ENCODE data around the gene SLC16A10. TPM values are rescaled to one million over a fixed set of nuclear protein-coding genes. Genes with fewer than 3 reads are reported as not detected.

Gene SLC16A10
- total RNA-seq, 6 donors from 2014 or later = 8.7 to 94.4 (median 18.9) TPM

- Histone ChIP-seq H3K4me3 (no peak overlapping the region), H3K9me3 (no peaks in the 10 kb centered on the region), H3K36me3 (no peaks in the 10 kb centered on the region), H3K27me3 (no peaks in the 10 kb centered on the region), H3K4me1 (no peaks in the 10 kb centered on the region), H3K27ac (no peak overlapping the region)
- ATAC-seq (ENCODE audit: low FRiP score in 2 of 2) = no peak
- no peak for TF ChIP-seq EP300 (IDR thresholded peaks at IDR 0.05)
- TF ChIP-seq CTCF (IDR thresholded peaks at IDR 0.05) = no peak
- TF ChIP-seq POLR2AphosphoS5 (IDR thresholded peaks at IDR 0.05) = no peak
- TF ChIP-seq POLR2A (IDR thresholded peaks at IDR 0.05) = no peak
- 84 to 88% methylated on average over 1 of the region's 1 CpG for WGBS, 2 donors
- no peak for DNase-seq
These were observed 133.2 kb downstream of the SLC16A10 start for GRCh38 chr6:111220383-111221031.

GRCh38 chr6:111221804-111222203 lies 134.5 kb downstream of the SLC16A10 start:
- 63 to 72% methylated on average over 4 of the region's 4 CpGs for WGBS, 2 donors
- no peaks in the 10 kb centered on the region for H3K36me3 ChIP-seq
- no peaks in the 10 kb centered on the region for H3K4me1 ChIP-seq
- no peak overlapping the region for H3K27ac ChIP-seq
- no peak for TF ChIP-seq POLR2AphosphoS5 (IDR thresholded peaks at IDR 0.05)
- TF ChIP-seq EP300 (IDR thresholded peaks at IDR 0.05) = no peak
- no peak for TF ChIP-seq POLR2A (IDR thresholded peaks at IDR 0.05)
- TF ChIP-seq CTCF (IDR thresholded peaks at IDR 0.05) = no peak
- H3K4me3 ChIP-seq = no peak overlapping the region
- DNase-seq (no peak), ATAC-seq (ENCODE audit: low FRiP score in 2 of 2) (no peak)
- H3K27me3 ChIP-seq = no peaks in the 10 kb centered on the region
- no peaks in the 10 kb centered on the region for H3K9me3 ChIP-seq

GRCh38 chr6:111222341-111222740 lies 135.0 kb downstream of the SLC16A10 start:
- Histone ChIP-seq H3K4me3 (no peak overlapping the region), H3K27me3 (no peaks in the 10 kb centered on the region), H3K4me1 (no peaks in the 10 kb centered on the region), H3K9me3 (no peaks in the 10 kb centered on the region), H3K27ac (no peak overlapping the region), H3K36me3 (no peaks in the 10 kb centered on the region)
- TF ChIP-seq POLR2AphosphoS5 (IDR thresholded peaks at IDR 0.05) = no peak
- no peak for TF ChIP-seq POLR2A (IDR thresholded peaks at IDR 0.05)
- no peak for TF ChIP-seq EP300 (IDR thresholded peaks at IDR 0.05)
- no peak for TF ChIP-seq CTCF (IDR thresholded peaks at IDR 0.05)
- WGBS, 2 donors = 0 to 3% methylated on average over 1 of the region's 1 CpG
- ATAC-seq (ENCODE audit: low FRiP score in 2 of 2) = no peak
- DNase-seq = no peak

GRCh38 chr6:111228094-111228493 lies 140.8 kb downstream of the SLC16A10 start:
- no peak for TF ChIP-seq POLR2AphosphoS5 (IDR thresholded peaks at IDR 0.05)
- TF ChIP-seq POLR2A (IDR thresholded peaks at IDR 0.05) = no peak
- no peak for TF ChIP-seq EP300 (IDR thresholded peaks at IDR 0.05)
- TF ChIP-seq CTCF (IDR thresholded peaks at IDR 0.05) = no peak
- H3K9me3 ChIP-seq = no peaks in the 10 kb centered on the region
- no peak for ATAC-seq (ENCODE audit: low FRiP score in 2 of 2)
- H3K27me3 ChIP-seq = no peaks in the 10 kb centered on the region
- no peaks in the 10 kb centered on the region for H3K36me3 ChIP-seq
- H3K4me3 ChIP-seq = no peak overlapping the region
- no peak overlapping the region for H3K27ac ChIP-seq
- H3K4me1 ChIP-seq = peaks cover 3 to 19% (median 8%) of the 10 kb centered on the region in 4 donors
- no peak for DNase-seq
- WGBS, 2 donors = 80 to 89% methylated on average over 2 of the region's 2 CpGs

Data from upper lobe of left lung (tissue), 6 donors.